ENCODE measurements around the gene USP15.
"Not testable (repeated sequence)": the region's sequence is repeated elsewhere in the genome, so short reads cannot be mapped to it uniquely, and the experiment has no call there.

USP15 gene

GRCh38 chr12:62328296-62328921 lies 68.2 kb downstream of the USP15 start:
- no peak for DNase-seq (ENCODE audit: low read depth)

- no peak for DNase-seq (ENCODE audit: low read depth)
Measured at GRCh38 chr12:62331306-62331705, 71.1 kb downstream of the USP15 start.

- peak; percentile 81 for DNase-seq (ENCODE audit: low read depth)
Measured at GRCh38 chr12:62332598-62332997, 72.4 kb downstream of the USP15 start.

GRCh38 chr12:62335057-62335456 lies 74.9 kb downstream of the USP15 start:
- DNase-seq (ENCODE audit: low read depth): no peak

GRCh38 chr12:62335796-62336195 lies 75.6 kb downstream of the USP15 start:
- DNase-seq (ENCODE audit: low read depth): no peak

- DNase-seq (ENCODE audit: low read depth): not testable (repeated sequence)
Measured at GRCh38 chr12:62337643-62338042, 77.4 kb downstream of the USP15 start.

- DNase-seq (ENCODE audit: low read depth): not testable (repeated sequence)
Measured at GRCh38 chr12:62342614-62343303, 82.6 kb downstream of the USP15 start.

- not testable (repeated sequence) for DNase-seq (ENCODE audit: low read depth)
Measured at GRCh38 chr12:62343304-62344120, 83.3 kb downstream of the USP15 start.

GRCh38 chr12:62344731-62345556 lies 84.7 kb downstream of the USP15 start:
- DNase-seq (ENCODE audit: low read depth): not testable (repeated sequence)

GRCh38 chr12:62345667-62346066 lies 85.5 kb downstream of the USP15 start:
- DNase-seq (ENCODE audit: low read depth): no peak

- DNase-seq (ENCODE audit: low read depth): no peak
Measured at GRCh38 chr12:62346817-62347216, 86.6 kb downstream of the USP15 start.

- no peak for DNase-seq (ENCODE audit: low read depth)
Measured at GRCh38 chr12:62347922-62348650, 87.9 kb downstream of the USP15 start.

- no peak for DNase-seq (ENCODE audit: low read depth)
Measured at GRCh38 chr12:62350554-62350953, 90.3 kb downstream of the USP15 start.

- DNase-seq (ENCODE audit: low read depth): no peak
Measured at GRCh38 chr12:62351326-62351725, 91.1 kb downstream of the USP15 start.

- no peak for DNase-seq (ENCODE audit: low read depth)
Measured at GRCh38 chr12:62361048-62361447, 100.8 kb downstream of the USP15 start.

GRCh38 chr12:62363506-62363905 lies 103.3 kb downstream of the USP15 start:
- DNase-seq (ENCODE audit: low read depth): no peak

GRCh38 chr12:62364697-62365096 lies 104.5 kb downstream of the USP15 start:
- DNase-seq (ENCODE audit: low read depth): not testable (repeated sequence)

- DNase-seq (ENCODE audit: low read depth): not testable (repeated sequence)
Measured at GRCh38 chr12:62365846-62366245, 105.6 kb downstream of the USP15 start.

- DNase-seq (ENCODE audit: low read depth): not testable (repeated sequence)
Measured at GRCh38 chr12:62368430-62369223, 108.4 kb downstream of the USP15 start.

GRCh38 chr12:62370189-62370588 lies 110.0 kb downstream of the USP15 start:
- no peak for DNase-seq (ENCODE audit: low read depth)
